HEK293 (cell line): ENCODE measurements around the gene PMF1.

ENCODE experiments used
- BCL11A ChIP-seq: fragments of 450-650 bp; formaldehyde crosslinking; IDR thresholded peaks from 2 replicates; pipeline ENCODE4 v1.5.1; 2016; ENCODE audit warnings: low read depth, missing biosample characterization, missing genetic modification characterization
- SCRT1 ChIP-seq: fragments of 450-650 bp; formaldehyde crosslinking; IDR thresholded peaks from 2 replicates; pipeline ENCODE4 v1.5.1; 2016; ENCODE audit warnings: missing biosample characterization, missing genetic modification characterization, borderline replicate concordance
- WT1 ChIP-seq: fragments of 450-650 bp; formaldehyde crosslinking; IDR thresholded peaks from 2 replicates; pipeline ENCODE4 v1.5.1; 2016; ENCODE audit warnings: missing biosample characterization, missing genetic modification characterization
- YY1 ChIP-seq: fragments of 450-650 bp; formaldehyde crosslinking; IDR thresholded peaks from 2 replicates; pipeline ENCODE4 v1.5.1; 2018; ENCODE audit warnings: missing biosample characterization, missing genetic modification characterization
- ZBTB1 ChIP-seq: fragments of 450-650 bp; formaldehyde crosslinking; IDR thresholded peaks from 2 replicates; pipeline ENCODE4 v1.5.1; 2016; ENCODE audit warnings: missing biosample characterization, missing genetic modification characterization
- ZNF510 ChIP-seq: fragments of 450-650 bp; formaldehyde crosslinking; IDR thresholded peaks from 2 replicates; pipeline ENCODE4 v1.5.1; 2018; ENCODE audit warnings: mild to moderate bottlenecking, missing genetic modification characterization, missing biosample characterization; ENCODE audit not compliant: insufficient replicate concordance
- ZNF76 ChIP-seq: fragments of 450-650 bp; formaldehyde crosslinking; IDR thresholded peaks from 2 replicates; pipeline ENCODE4; 2016; ENCODE audit warnings: low read depth, missing biosample characterization, missing genetic modification characterization, borderline replicate concordance
- TF ChIP-seq, protein P1 (sequence below): fragments of 450-650 bp; formaldehyde crosslinking; IDR thresholded peaks from 2 replicates; pipeline ENCODE4 v1.5.1; 2016; ENCODE audit warnings: missing biosample characterization, missing genetic modification characterization
- TF ChIP-seq, protein P2 (sequence below): fragments of 450-650 bp; formaldehyde crosslinking; IDR thresholded peaks from 2 replicates; pipeline ENCODE4 v1.5.1; 2017; ENCODE audit warnings: missing biosample characterization, mild to moderate bottlenecking, missing genetic modification characterization, moderate library complexity
- TF ChIP-seq, protein P3 (sequence below): fragments of 450-650 bp; IDR thresholded peaks from 2 replicates; pipeline ENCODE4 v1.5.1; 2018; ENCODE audit warnings: missing biosample characterization, mild to moderate bottlenecking, missing genetic modification characterization

DNA sequence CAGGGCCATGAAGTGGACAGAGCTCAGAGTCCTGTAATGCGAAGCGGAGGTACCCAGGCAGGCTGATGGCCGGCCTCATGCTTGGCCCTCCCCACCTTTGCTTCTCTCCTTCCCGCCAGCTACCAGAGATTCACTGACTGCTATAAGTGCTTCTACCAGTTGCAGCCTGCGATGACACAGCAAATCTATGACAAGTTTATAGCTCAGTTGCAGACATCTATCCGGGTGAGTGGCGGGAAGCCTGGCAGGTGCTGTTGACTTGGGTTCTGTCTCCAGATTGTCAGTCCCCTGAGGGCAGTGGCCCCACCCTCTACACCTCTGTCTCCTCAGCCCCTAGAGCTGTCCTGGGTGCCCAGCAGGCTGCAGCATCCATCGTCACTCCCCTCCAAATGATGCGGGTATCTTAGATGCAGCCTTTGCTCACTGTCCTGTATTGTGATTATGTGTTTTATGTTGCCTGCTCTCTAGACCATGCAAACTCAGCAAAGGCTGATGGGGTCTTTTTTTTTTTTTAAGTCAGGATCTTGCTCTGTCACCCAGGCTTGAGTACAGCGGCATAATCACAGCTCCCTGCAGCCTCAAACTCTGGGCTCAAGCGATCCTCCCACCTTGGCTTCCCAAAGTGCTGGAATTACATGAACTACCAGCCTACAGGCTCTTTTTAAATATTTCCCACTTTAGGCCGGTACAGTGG is 19.5 kb downstream of the PMF1 start:
- TF ChIP-seq, protein P1, sequence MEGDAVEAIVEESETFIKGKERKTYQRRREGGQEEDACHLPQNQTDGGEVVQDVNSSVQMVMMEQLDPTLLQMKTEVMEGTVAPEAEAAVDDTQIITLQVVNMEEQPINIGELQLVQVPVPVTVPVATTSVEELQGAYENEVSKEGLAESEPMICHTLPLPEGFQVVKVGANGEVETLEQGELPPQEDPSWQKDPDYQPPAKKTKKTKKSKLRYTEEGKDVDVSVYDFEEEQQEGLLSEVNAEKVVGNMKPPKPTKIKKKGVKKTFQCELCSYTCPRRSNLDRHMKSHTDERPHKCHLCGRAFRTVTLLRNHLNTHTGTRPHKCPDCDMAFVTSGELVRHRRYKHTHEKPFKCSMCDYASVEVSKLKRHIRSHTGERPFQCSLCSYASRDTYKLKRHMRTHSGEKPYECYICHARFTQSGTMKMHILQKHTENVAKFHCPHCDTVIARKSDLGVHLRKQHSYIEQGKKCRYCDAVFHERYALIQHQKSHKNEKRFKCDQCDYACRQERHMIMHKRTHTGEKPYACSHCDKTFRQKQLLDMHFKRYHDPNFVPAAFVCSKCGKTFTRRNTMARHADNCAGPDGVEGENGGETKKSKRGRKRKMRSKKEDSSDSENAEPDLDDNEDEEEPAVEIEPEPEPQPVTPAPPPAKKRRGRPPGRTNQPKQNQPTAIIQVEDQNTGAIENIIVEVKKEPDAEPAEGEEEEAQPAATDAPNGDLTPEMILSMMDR (tag by site-specific recombination): no peak
- TF ChIP-seq, protein P2, sequence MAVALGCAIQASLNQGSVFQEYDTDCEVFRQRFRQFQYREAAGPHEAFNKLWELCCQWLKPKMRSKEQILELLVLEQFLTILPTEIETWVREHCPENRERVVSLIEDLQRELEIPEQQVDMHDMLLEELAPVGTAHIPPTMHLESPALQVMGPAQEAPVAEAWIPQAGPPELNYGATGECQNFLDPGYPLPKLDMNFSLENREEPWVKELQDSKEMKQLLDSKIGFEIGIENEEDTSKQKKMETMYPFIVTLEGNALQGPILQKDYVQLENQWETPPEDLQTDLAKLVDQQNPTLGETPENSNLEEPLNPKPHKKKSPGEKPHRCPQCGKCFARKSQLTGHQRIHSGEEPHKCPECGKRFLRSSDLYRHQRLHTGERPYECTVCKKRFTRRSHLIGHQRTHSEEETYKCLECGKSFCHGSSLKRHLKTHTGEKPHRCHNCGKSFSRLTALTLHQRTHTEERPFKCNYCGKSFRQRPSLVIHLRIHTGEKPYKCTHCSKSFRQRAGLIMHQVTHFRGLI (tag by site-specific recombination): no peak
- TF ChIP-seq BCL11A (tag by site-specific recombination) (no peak), ZNF510 (tag by site-specific recombination) (no peak), YY1 (tag by site-specific recombination) (no peak), SCRT1 (no peak), ZBTB1 (tag by site-specific recombination) (no peak), ZNF76 (tag by site-specific recombination) (no peak), WT1 (tag by site-specific recombination) (no peak)
- TF ChIP-seq, protein P3, sequence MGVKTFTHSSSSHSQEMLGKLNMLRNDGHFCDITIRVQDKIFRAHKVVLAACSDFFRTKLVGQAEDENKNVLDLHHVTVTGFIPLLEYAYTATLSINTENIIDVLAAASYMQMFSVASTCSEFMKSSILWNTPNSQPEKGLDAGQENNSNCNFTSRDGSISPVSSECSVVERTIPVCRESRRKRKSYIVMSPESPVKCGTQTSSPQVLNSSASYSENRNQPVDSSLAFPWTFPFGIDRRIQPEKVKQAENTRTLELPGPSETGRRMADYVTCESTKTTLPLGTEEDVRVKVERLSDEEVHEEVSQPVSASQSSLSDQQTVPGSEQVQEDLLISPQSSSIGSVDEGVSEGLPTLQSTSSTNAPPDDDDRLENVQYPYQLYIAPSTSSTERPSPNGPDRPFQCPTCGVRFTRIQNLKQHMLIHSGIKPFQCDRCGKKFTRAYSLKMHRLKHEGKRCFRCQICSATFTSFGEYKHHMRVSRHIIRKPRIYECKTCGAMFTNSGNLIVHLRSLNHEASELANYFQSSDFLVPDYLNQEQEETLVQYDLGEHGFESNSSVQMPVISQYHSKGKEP: no peak
